Fibroblast of lung (primary cell): Measurements from ENCODE around the gene GLIS1. TPM values are rescaled to one million over a fixed set of nuclear protein-coding genes. Genes with fewer than 3 reads are reported as not detected.

Experiments used
- DNase-seq, 2 donors: peaks; one replicate each; pipeline versions ENCODE4 v3.0.0 to v3.0.0-alpha.2; 2010; ENCODE audit warnings: low read depth in 2 of 2
- H2AFZ ChIP-seq: 2 replicates; pipeline ENCODE4 v1.5.1; 2012; ENCODE audit warnings: low read length, control low read depth, inconsistent platforms
- H3K27ac ChIP-seq: 2 replicates; pipeline ENCODE4 v1.5.1; 2011; ENCODE audit warnings: low read length, control low read depth; ENCODE audit not compliant: insufficient read depth
- H3K27me3 ChIP-seq: 2 replicates; pipeline ENCODE4 v1.5.1; 2011; ENCODE audit warnings: mild to moderate bottlenecking, low read length; ENCODE audit not compliant: control insufficient read depth, insufficient read depth
- H3K36me3 ChIP-seq: 2 replicates; pipeline ENCODE4 v1.5.1; 2011; ENCODE audit warnings: low read length; ENCODE audit not compliant: control insufficient read depth, insufficient read depth
- H3K4me1 ChIP-seq: 2 replicates; pipeline ENCODE4 v1.5.1; 2011; ENCODE audit warnings: low read length; ENCODE audit not compliant: control insufficient read depth, insufficient read depth; ENCODE audit errors: extremely low read depth
- H3K4me2 ChIP-seq: 2 replicates; pipeline ENCODE4 v1.5.1; 2011; ENCODE audit warnings: low read length, control low read depth; ENCODE audit not compliant: insufficient read depth; ENCODE audit errors: extremely low read depth
- H3K4me3 ChIP-seq, 4 experiments: fragments of 200-600 bp in 1 of 4; sonication (generic) in 1 of 4; replicated peaks in 1 of 4; 2 replicates each; pipeline ENCODE4 v1.5.1; 2011 to 2016; ENCODE audit warnings: low read length in 4 of 4, low read depth in 3 of 4, mild to moderate bottlenecking in 3 of 4, control low read depth in 2 of 4, inconsistent platforms in 1 of 4, mixed read lengths in 1 of 4; ENCODE audit not compliant: insufficient read depth in 1 of 4; ENCODE audit errors: control extremely low read depth in 1 of 4
- H3K79me2 ChIP-seq: 2 replicates; pipeline ENCODE4 v1.5.1; 2012; ENCODE audit warnings: mild to moderate bottlenecking, low read length, inconsistent platforms; ENCODE audit not compliant: control insufficient read depth, insufficient read depth
- H3K9ac ChIP-seq: 2 replicates; pipeline ENCODE4 v1.5.1; 2011; ENCODE audit warnings: mild to moderate bottlenecking, low read length, control low read depth; ENCODE audit not compliant: insufficient read depth
- H3K9me3 ChIP-seq: 2 replicates; pipeline ENCODE4 v1.5.1; 2012; ENCODE audit warnings: low read depth, low read length; ENCODE audit not compliant: control insufficient read depth, insufficient read depth
- H4K20me1 ChIP-seq: 2 replicates; pipeline ENCODE4 v1.5.1; 2011; ENCODE audit warnings: low read length; ENCODE audit not compliant: control insufficient read depth, insufficient read depth; ENCODE audit errors: extremely low read depth
- EZH2 ChIP-seq: IDR thresholded peaks from 2 replicates; pipeline ENCODE4 v1.5.1; 2012; ENCODE audit warnings: low read length, control low read depth, mild to moderate bottlenecking; ENCODE audit errors: missing control alignments
- polyA plus RNA-seq, 2 donors: library from polyadenylated mRNA; depleted of rRNA in 1 of 2; stranded (reverse) in 1 of 2; unstranded in 1 of 2; fragments of >200 nt; gene quantifications; 2 replicates each; pipeline ENCODE4 v1.2.1, GENCODE V29; 2011 to 2012; ENCODE audit warnings: missing spikeins in 1 of 2
- total RNA-seq: library from RNA; depleted of rRNA; stranded (reverse); fragments of >200 nt; gene quantifications from 2 replicates; pipeline ENCODE4 v1.2.1, GENCODE V29; 2014
- TF ChIP-seq, protein P1 (sequence below), 2 donors: IDR thresholded peaks in 1 of 2; conservative IDR thresholded peaks in 1 of 2; 1 replicate in 1 of 2; 2 replicates in 1 of 2; pipeline ENCODE4 v1.5.1; 2011 to 2012; ENCODE audit warnings: low read length in 2 of 2, control low read depth in 1 of 2, inconsistent platforms in 1 of 2, low read depth in 1 of 2, mild to moderate bottlenecking in 1 of 2

GLIS1 gene
- total and polyA plus RNA-seq, 2 donors (not counting 1 experiment from before 2014, with no cell fraction given), result under 0.01 to 0.05 TPM

- H3K4me1 ChIP-seq, result no peaks in the 10 kb centered on the region
- H3K27me3 ChIP-seq, result no peaks in the 10 kb centered on the region
- H2AFZ ChIP-seq, result no peak overlapping the region
- no peaks in the 10 kb centered on the region for H3K9me3 ChIP-seq
- no peak for DNase-seq
- TF ChIP-seq, protein P1, sequence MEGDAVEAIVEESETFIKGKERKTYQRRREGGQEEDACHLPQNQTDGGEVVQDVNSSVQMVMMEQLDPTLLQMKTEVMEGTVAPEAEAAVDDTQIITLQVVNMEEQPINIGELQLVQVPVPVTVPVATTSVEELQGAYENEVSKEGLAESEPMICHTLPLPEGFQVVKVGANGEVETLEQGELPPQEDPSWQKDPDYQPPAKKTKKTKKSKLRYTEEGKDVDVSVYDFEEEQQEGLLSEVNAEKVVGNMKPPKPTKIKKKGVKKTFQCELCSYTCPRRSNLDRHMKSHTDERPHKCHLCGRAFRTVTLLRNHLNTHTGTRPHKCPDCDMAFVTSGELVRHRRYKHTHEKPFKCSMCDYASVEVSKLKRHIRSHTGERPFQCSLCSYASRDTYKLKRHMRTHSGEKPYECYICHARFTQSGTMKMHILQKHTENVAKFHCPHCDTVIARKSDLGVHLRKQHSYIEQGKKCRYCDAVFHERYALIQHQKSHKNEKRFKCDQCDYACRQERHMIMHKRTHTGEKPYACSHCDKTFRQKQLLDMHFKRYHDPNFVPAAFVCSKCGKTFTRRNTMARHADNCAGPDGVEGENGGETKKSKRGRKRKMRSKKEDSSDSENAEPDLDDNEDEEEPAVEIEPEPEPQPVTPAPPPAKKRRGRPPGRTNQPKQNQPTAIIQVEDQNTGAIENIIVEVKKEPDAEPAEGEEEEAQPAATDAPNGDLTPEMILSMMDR (conservative IDR thresholded peaks at IDR 0.05 in 1 of 2, IDR thresholded peaks at IDR 0.05 in 1 of 2; ENCODE audit: low read depth in 1 of 2, low read length in 2 of 2), result no peak
- no peak for TF ChIP-seq EZH2
- H3K4me3 ChIP-seq, result no peak overlapping the region
- H3K4me2 ChIP-seq, result no peak overlapping the region
- H4K20me1 ChIP-seq, result no peaks in the 10 kb centered on the region
- H3K9ac ChIP-seq, result no peak overlapping the region
- H3K27ac ChIP-seq, result no peak overlapping the region
- no peaks in the 10 kb centered on the region for H3K79me2 ChIP-seq
- H3K36me3 ChIP-seq, result no peaks in the 10 kb centered on the region
These were observed 227.5 kb downstream of the GLIS1 start for GRCh38 chr1:53511323-53511932.

GRCh38 chr1:53510215-53510614 is 228.7 kb downstream of the GLIS1 start:
- Histone ChIP-seq H3K4me3 (no peak overlapping the region), H3K36me3 (no peaks in the 10 kb centered on the region), H3K27ac (no peak overlapping the region), H3K9ac (no peak overlapping the region), H2AFZ (no peak overlapping the region), H3K4me1 (no peaks in the 10 kb centered on the region), H3K27me3 (no peaks in the 10 kb centered on the region), H3K9me3 (no peaks in the 10 kb centered on the region), H3K4me2 (no peak overlapping the region), H4K20me1 (no peaks in the 10 kb centered on the region), H3K79me2 (no peaks in the 10 kb centered on the region)
- no peak for TF ChIP-seq EZH2
- TF ChIP-seq, protein P1 (conservative IDR thresholded peaks at IDR 0.05 in 1 of 2, IDR thresholded peaks at IDR 0.05 in 1 of 2; ENCODE audit: low read depth in 1 of 2, low read length in 2 of 2), result no peak
- DNase-seq, result no peak

- Histone ChIP-seq H3K4me2 (no peak overlapping the region), H2AFZ (no peak overlapping the region), H3K27me3 (no peaks in the 10 kb centered on the region), H3K4me1 (no peaks in the 10 kb centered on the region), H3K27ac (no peak overlapping the region), H3K9me3 (no peaks in the 10 kb centered on the region), H3K9ac (no peak overlapping the region), H4K20me1 (no peaks in the 10 kb centered on the region), H3K79me2 (no peaks in the 10 kb centered on the region), H3K4me3 (no peak overlapping the region), H3K36me3 (no peaks in the 10 kb centered on the region)
- no peak for DNase-seq
- TF ChIP-seq, protein P1 (conservative IDR thresholded peaks at IDR 0.05 in 1 of 2, IDR thresholded peaks at IDR 0.05 in 1 of 2; ENCODE audit: low read depth in 1 of 2, low read length in 2 of 2), result no peak
- no peak for TF ChIP-seq EZH2
These were observed 229.2 kb downstream of the GLIS1 start for GRCh38 chr1:53509775-53510174.
